Kidney (tissue), 14 donors: Measurements from ENCODE around the gene MRNIP. TPM values are rescaled to one million over a fixed set of nuclear protein-coding genes. Genes with fewer than 3 reads are reported as not detected.

Experiments
- DNase-seq, 5 donors: peaks; one replicate each; pipeline ENCODE4 v3.0.0-alpha.2; 2013 to 2020
- FAIRE-seq: peaks from 2 replicates; lab custom pipeline; 2012; peaks lifted over from hg19 to GRCh38; lab: Jason Lieb, UNC
- H3K27ac ChIP-seq, 2 donors: one replicate each; pipeline ENCODE4 v1.7.0; 2013; ENCODE audit warnings: low read depth in 2 of 2, low read length in 2 of 2, inconsistent platforms in 1 of 2
- H3K27me3 ChIP-seq: one replicate; pipeline ENCODE4 v1.7.1; 2013; ENCODE audit warnings: low read length, inconsistent platforms; ENCODE audit not compliant: control insufficient read depth, insufficient read depth
- H3K36me3 ChIP-seq, 3 donors: one replicate each; pipeline versions ENCODE4 v1.7.0 to v1.7.1; 2013; ENCODE audit warnings: low read length in 3 of 3, control low read depth in 1 of 3, inconsistent platforms in 1 of 3; ENCODE audit not compliant: insufficient read depth in 3 of 3, control insufficient read depth in 2 of 3
- H3K4me1 ChIP-seq, 3 donors: one replicate each; pipeline versions ENCODE4 v1.7.0 to v1.7.1; 2013; ENCODE audit warnings: low read length in 3 of 3, inconsistent platforms in 1 of 3, low read depth in 1 of 3; ENCODE audit not compliant: control insufficient read depth in 2 of 3, insufficient read depth in 2 of 3
- H3K4me3 ChIP-seq, 3 donors: one replicate each; pipeline versions ENCODE4 v1.7.0 to v1.8.1; 2013; ENCODE audit warnings: low read length in 3 of 3, control low read depth in 1 of 3, inconsistent platforms in 1 of 3
- H3K9ac ChIP-seq, 3 donors: one replicate each; pipeline versions ENCODE4 v1.7.0 to v1.7.1; 2013; ENCODE audit warnings: low read length in 3 of 3, control low read depth in 1 of 3, inconsistent platforms in 1 of 3
- H3K9me3 ChIP-seq, 3 donors: one replicate each; pipeline versions ENCODE4 v1.7.0 to v1.7.1; 2013; ENCODE audit warnings: low read length in 3 of 3, control low read depth in 1 of 3, inconsistent platforms in 1 of 3; ENCODE audit not compliant: control insufficient read depth in 2 of 3, insufficient read depth in 1 of 3
- CTCF ChIP-seq: IDR thresholded peaks from 3 replicates; pipeline ENCODE4 v1.5.1; 2012; ENCODE audit warnings: mild to moderate bottlenecking, moderate library complexity, borderline replicate concordance; ENCODE audit not compliant: insufficient read depth; ENCODE audit errors: extremely low read depth
- intact Hi-C: fragments of 100-400 bp; cut with DNase I; formaldehyde crosslinking; loops from one replicate; pipeline ENCODE4 v1.11.1; 2022
- polyA plus RNA-seq: library from polyadenylated mRNA; stranded (reverse); fragments of 350-450 nt; fragmentation: Illumina TruSeq; extraction: RNeasy Lipid Tissue Mini Kit (QIAGEN cat#74804); gene quantifications from one replicate; pipeline ENCODE4 v1.2.3, GENCODE V29; 2014; ENCODE audit warnings: low read depth, low replicate concordance; ENCODE audit not compliant: insufficient read depth
- total RNA-seq: library from RNA; stranded (reverse); fragmentation: NEBNext Ultra II Directional; extraction: Animal tissue kit (Norgen Biotek cat#: 25700); gene quantifications from one replicate; pipeline ENCODE4 v1.2.1, GENCODE V29; 2021
- donor health status: control.
- donor health status: control.
- donor health status: control.
- donor health status: control.
- donor health status: control.
- donor health status: DM: yes; HTN: yes; CAD: no.
- donor health status: Normal renal cell carcinoma (clear cell type).

MRNIP gene
- total and polyA plus RNA-seq, 2 donors from 2014 or later = 25.3 to 36.6 TPM

GRCh38 chr5:179802207-179802883 lies 56.3 kb downstream of the MRNIP start:
- H3K27ac ChIP-seq = no peak overlapping the region
- FAIRE-seq = no peak
- H3K27me3 ChIP-seq = no peaks in the 10 kb centered on the region
- H3K4me1 ChIP-seq = peaks cover 0 to 31% (median 20%) of the 10 kb centered on the region in 3 donors
- peaks cover 0 to 29% (median 10%) of the 10 kb centered on the region in 3 donors for H3K36me3 ChIP-seq
- intact Hi-C loops = no loop called here
- TF ChIP-seq CTCF = no peak
- H3K9me3 ChIP-seq = no peaks in the 10 kb centered on the region
- no peak overlapping the region for H3K4me3 ChIP-seq
- peak overlapping the region in 1 of 3 donors; percentile 26 for H3K9ac ChIP-seq
- DNase-seq = peak in 2 of 5 donors; percentile 50 to 69

GRCh38 chr5:179801304-179802206 lies 57.1 kb downstream of the MRNIP start:
- Histone ChIP-seq H3K9me3 (no peaks in the 10 kb centered on the region), H3K4me1 (peaks cover 0 to 31% (median 23%) of the 10 kb centered on the region in 3 donors), H3K9ac (no peak overlapping the region), H3K36me3 (peaks cover 0 to 32% (median 10%) of the 10 kb centered on the region in 3 donors), H3K4me3 (no peak overlapping the region), H3K27me3 (no peaks in the 10 kb centered on the region), H3K27ac (no peak overlapping the region)
- peak; percentile 57 for TF ChIP-seq CTCF
- FAIRE-seq (no peak), DNase-seq (peak; percentile 87 to 89 (median 88))
- intact Hi-C loops = no loop called here

GRCh38 chr5:179800696-179801201 lies 57.9 kb downstream of the MRNIP start:
- no peak for TF ChIP-seq CTCF
- H3K36me3 ChIP-seq = peaks cover 0 to 32% (median 10%) of the 10 kb centered on the region in 3 donors
- H3K9me3 ChIP-seq = no peaks in the 10 kb centered on the region
- FAIRE-seq (no peak), DNase-seq (peak in 2 of 5 donors; percentile 48 to 65)
- H3K4me1 ChIP-seq = peaks cover 0 to 31% (median 23%) of the 10 kb centered on the region in 3 donors
- intact Hi-C loops = no loop called here
- H3K27me3 ChIP-seq = no peaks in the 10 kb centered on the region
- H3K9ac ChIP-seq = no peak overlapping the region
- no peak overlapping the region for H3K4me3 ChIP-seq
- H3K27ac ChIP-seq = no peak overlapping the region
